GM06990 (cell line): ENCODE results near the gene SBF2.
A peak's percentile ranks its signal among the peaks of the same experiment; 100 is the strongest.

Experiments
- DNase-seq: peaks from one replicate; pipeline ENCODE4 v3.0.0-alpha.2; 2011; ENCODE audit not compliant: insufficient read length; ENCODE audit errors: extremely low read depth
- H3K27me3 ChIP-seq: replicated peaks from 2 replicates; pipeline ENCODE4 v1.6.0; 2011; ENCODE audit warnings: low read length; ENCODE audit not compliant: control insufficient read depth, insufficient read depth
- H3K36me3 ChIP-seq: 2 replicates; pipeline ENCODE4 v1.5.1; 2011; ENCODE audit warnings: low read length; ENCODE audit not compliant: control insufficient read depth, insufficient read depth
- H3K4me3 ChIP-seq: replicated peaks from 2 replicates; pipeline ENCODE4 v1.5.1; 2011; ENCODE audit warnings: low read depth, mild to moderate bottlenecking, control low read depth, low read length
- CTCF ChIP-seq: IDR thresholded peaks from 2 replicates; pipeline ENCODE4 v1.5.1; 2011; ENCODE audit warnings: low read length, control low read depth, mild to moderate bottlenecking, inconsistent platforms; ENCODE audit not compliant: insufficient read depth, poor library complexity, severe bottlenecking

SBF2 gene

GRCh38 chr11:10307400-10308200, 13.6 kb upstream of the SBF2 start:
- H3K4me3 ChIP-seq = peak overlapping the region; percentile 53
- no peaks in the 10 kb centered on the region for H3K36me3 ChIP-seq
- peaks cover 7% of the 10 kb centered on the region for H3K27me3 ChIP-seq
- peak; percentile 98 for TF ChIP-seq CTCF
- DNase-seq = peak; percentile 88

- peak overlapping the region; percentile 55 for H3K4me3 ChIP-seq
- no peak for TF ChIP-seq CTCF
- peaks cover 8% of the 10 kb centered on the region for H3K27me3 ChIP-seq
- DNase-seq = no peak
- H3K36me3 ChIP-seq = no peaks in the 10 kb centered on the region
Observed at GRCh38 chr11:10307022-10307399, 13.0 kb upstream of the SBF2 start.

GRCh38 chr11:10305964-10306918, 12.2 kb upstream of the SBF2 start:
- Histone ChIP-seq H3K36me3 (no peaks in the 10 kb centered on the region), H3K27me3 (peaks cover 8% of the 10 kb centered on the region), H3K4me3 (peak overlapping the region; percentile 55)
- DNase-seq = peak; percentile 40
- no peak for TF ChIP-seq CTCF

GRCh38 chr11:10305262-10305963, 11.4 kb upstream of the SBF2 start:
- TF ChIP-seq CTCF = no peak
- H3K4me3 ChIP-seq = peak overlapping the region; percentile 55
- H3K27me3 ChIP-seq = peaks cover 8% of the 10 kb centered on the region
- DNase-seq = peak; percentile 43
- H3K36me3 ChIP-seq = no peaks in the 10 kb centered on the region

- H3K4me3 ChIP-seq = peak within 1 kb of the TSS; percentile 75
- TF ChIP-seq CTCF = peak; percentile 55
- H3K36me3 ChIP-seq = no peaks in the 10 kb centered on the region
- DNase-seq = peak; percentile 53
- peaks cover 8% of the 10 kb centered on the region for H3K27me3 ChIP-seq
Observed at GRCh38 chr11:10304495-10305261, 10.7 kb upstream of the SBF2 start, which contains the start of gene ADM. ADM (plus strand) TSS chr11:10305073; CDS start chr11:10305701, 628 bp downstream.
